ENCODE results near the gene PCK2.

PCK2 gene

GRCh38 chr14:24051789-24052655 is 42.1 kb upstream of the PCK2 start, which contains the start of gene CARMIL3 (continued):
- TF ChIP-seq CTCF (tag by site-specific recombination; IDR thresholded peaks at IDR 0.05) (0 out of 2 replicates have a peak, but pooled peaks have one; percentile 12), ZSCAN16 (tag by site-specific recombination; IDR thresholded peaks at IDR 0.05) (no peak), HOXD13 (CRISPR knock-in tag; IDR thresholded peaks at IDR 0.05; ENCODE audit: borderline replicate concordance) (no peak), REST (tag by site-specific recombination; IDR thresholded peaks at IDR 0.05) (peak; percentile 99), GLIS1 (tag by site-specific recombination; IDR thresholded peaks at IDR 0.05) (no peak; the same call in 1 of the 2 replicates), ZNF621 (tag by site-specific recombination; IDR thresholded peaks at IDR 0.05) (no peak), ZNF214 (tag by site-specific recombination; IDR thresholded peaks at IDR 0.05; ENCODE audit: borderline replicate concordance) (no peak), ZBTB11 (tag by site-specific recombination; conservative IDR thresholded peaks at IDR 0.05; ENCODE audit: low read depth) (no peak), ZNF391 (tag by site-specific recombination; IDR thresholded peaks at IDR 0.05; ENCODE audit: borderline replicate concordance, low read depth) (no peak), ZNF792 (tag by site-specific recombination; IDR thresholded peaks at IDR 0.05) (no peak), ZNF311 (tag by site-specific recombination; IDR thresholded peaks at IDR 0.05; ENCODE audit: borderline replicate concordance) (no peak), RBAK (tag by site-specific recombination; IDR thresholded peaks at IDR 0.05) (no peak), KLF8 (tag by site-specific recombination; IDR thresholded peaks at IDR 0.05) (peak; percentile 50; the same call in 1 of the 2 replicates), FEZF1 (tag by site-specific recombination; IDR thresholded peaks at IDR 0.05) (no peak), KLF7 (tag by site-specific recombination; IDR thresholded peaks at IDR 0.05; ENCODE audit: borderline replicate concordance) (peak; percentile 53; the same call in 1 of the 2 replicates), ZBTB7A (tag by site-specific recombination; IDR thresholded peaks at IDR 0.05; ENCODE audit: low read depth) (no peak), ZNF596 (tag by site-specific recombination; IDR thresholded peaks at IDR 0.05) (no peak), ZNF660 (tag by site-specific recombination; IDR thresholded peaks at IDR 0.05) (no peak), ZNF707 (tag by site-specific recombination; IDR thresholded peaks at IDR 0.05) (no peak), ZNF488 (tag by site-specific recombination; IDR thresholded peaks at IDR 0.05) (no peak), ZNF341 (tag by site-specific recombination; IDR thresholded peaks at IDR 0.05; ENCODE audit: low read depth) (peak; percentile 34; the same call in 1 of the 2 replicates)
- TF ChIP-seq, protein P1, sequence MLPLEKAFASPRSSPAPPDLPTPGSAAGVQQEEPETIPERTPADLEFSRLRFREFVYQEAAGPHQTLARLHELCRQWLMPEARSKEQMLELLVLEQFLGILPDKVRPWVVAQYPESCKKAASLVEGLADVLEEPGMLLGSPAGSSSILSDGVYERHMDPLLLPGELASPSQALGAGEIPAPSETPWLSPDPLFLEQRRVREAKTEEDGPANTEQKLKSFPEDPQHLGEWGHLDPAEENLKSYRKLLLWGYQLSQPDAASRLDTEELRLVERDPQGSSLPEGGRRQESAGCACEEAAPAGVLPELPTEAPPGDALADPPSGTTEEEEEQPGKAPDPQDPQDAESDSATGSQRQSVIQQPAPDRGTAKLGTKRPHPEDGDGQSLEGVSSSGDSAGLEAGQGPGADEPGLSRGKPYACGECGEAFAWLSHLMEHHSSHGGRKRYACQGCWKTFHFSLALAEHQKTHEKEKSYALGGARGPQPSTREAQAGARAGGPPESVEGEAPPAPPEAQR (tag by site-specific recombination; IDR thresholded peaks at IDR 0.05) = no peak
- TF ChIP-seq, protein P2, sequence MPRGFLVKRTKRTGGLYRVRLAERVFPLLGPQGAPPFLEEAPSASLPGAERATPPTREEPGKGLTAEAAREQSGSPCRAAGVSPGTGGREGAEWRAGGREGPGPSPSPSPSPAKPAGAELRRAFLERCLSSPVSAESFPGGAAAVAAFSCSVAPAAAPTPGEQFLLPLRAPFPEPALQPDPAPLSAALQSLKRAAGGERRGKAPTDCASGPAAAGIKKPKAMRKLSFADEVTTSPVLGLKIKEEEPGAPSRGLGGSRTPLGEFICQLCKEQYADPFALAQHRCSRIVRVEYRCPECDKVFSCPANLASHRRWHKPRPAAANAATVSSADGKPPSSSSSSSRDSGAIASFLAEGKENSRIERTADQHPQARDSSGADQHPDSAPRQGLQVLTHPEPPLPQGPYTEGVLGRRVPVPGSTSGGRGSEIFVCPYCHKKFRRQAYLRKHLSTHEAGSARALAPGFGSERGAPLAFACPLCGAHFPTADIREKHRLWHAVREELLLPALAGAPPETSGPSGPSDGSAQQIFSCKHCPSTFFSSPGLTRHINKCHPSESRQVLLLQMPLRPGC (tag by site-specific recombination; IDR thresholded peaks at IDR 0.05) = no peak
- TF ChIP-seq, protein P3, sequence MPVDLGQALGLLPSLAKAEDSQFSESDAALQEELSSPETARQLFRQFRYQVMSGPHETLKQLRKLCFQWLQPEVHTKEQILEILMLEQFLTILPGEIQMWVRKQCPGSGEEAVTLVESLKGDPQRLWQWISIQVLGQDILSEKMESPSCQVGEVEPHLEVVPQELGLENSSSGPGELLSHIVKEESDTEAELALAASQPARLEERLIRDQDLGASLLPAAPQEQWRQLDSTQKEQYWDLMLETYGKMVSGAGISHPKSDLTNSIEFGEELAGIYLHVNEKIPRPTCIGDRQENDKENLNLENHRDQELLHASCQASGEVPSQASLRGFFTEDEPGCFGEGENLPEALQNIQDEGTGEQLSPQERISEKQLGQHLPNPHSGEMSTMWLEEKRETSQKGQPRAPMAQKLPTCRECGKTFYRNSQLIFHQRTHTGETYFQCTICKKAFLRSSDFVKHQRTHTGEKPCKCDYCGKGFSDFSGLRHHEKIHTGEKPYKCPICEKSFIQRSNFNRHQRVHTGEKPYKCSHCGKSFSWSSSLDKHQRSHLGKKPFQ (tag by site-specific recombination; IDR thresholded peaks at IDR 0.05) = no peak

Measured in HEK293 (cell line).